Measurements from ENCODE around the gene MVD. TPM values are rescaled to one million over a fixed set of nuclear protein-coding genes. Genes with fewer than 3 reads are reported as not detected.

The MVD gene
- total and polyA plus RNA-seq, 2 of the 13 experiments (the other 11 are each of a cell fraction or from before 2014, with no cell fraction given), result 28.1 to 187 TPM

DNA sequence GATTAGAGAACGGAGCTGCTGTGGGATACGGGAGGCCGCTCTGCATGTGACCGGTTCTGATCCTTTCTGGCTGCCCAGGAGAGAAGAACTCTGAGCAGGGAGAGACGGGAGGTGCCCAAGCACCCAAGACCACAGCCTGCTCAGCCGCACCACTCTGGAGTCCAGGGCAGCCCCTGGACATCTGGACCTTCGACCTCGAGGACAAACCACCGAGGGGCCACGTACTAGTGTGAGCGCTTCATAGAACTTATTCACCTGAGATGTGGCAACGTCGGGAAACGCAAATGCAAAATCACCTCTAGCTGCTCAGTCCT lies 37.4 kb upstream of the MVD start (continued):
- TF ChIP-seq, protein P1, sequence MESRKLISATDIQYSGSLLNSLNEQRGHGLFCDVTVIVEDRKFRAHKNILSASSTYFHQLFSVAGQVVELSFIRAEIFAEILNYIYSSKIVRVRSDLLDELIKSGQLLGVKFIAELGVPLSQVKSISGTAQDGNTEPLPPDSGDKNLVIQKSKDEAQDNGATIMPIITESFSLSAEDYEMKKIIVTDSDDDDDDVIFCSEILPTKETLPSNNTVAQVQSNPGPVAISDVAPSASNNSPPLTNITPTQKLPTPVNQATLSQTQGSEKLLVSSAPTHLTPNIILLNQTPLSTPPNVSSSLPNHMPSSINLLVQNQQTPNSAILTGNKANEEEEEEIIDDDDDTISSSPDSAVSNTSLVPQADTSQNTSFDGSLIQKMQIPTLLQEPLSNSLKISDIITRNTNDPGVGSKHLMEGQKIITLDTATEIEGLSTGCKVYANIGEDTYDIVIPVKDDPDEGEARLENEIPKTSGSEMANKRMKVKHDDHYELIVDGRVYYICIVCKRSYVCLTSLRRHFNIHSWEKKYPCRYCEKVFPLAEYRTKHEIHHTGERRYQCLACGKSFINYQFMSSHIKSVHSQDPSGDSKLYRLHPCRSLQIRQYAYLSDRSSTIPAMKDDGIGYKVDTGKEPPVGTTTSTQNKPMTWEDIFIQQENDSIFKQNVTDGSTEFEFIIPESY (CRISPR knock-in tag; IDR thresholded peaks at IDR 0.05), result 0 out of 2 replicates have a peak, but pooled peaks have one; percentile 38
- TF ChIP-seq HNF4A (CRISPR knock-in tag; IDR thresholded peaks at IDR 0.05), result 0 out of 2 replicates have a peak, but pooled peaks have one; percentile 45
- TF ChIP-seq, protein P2, sequence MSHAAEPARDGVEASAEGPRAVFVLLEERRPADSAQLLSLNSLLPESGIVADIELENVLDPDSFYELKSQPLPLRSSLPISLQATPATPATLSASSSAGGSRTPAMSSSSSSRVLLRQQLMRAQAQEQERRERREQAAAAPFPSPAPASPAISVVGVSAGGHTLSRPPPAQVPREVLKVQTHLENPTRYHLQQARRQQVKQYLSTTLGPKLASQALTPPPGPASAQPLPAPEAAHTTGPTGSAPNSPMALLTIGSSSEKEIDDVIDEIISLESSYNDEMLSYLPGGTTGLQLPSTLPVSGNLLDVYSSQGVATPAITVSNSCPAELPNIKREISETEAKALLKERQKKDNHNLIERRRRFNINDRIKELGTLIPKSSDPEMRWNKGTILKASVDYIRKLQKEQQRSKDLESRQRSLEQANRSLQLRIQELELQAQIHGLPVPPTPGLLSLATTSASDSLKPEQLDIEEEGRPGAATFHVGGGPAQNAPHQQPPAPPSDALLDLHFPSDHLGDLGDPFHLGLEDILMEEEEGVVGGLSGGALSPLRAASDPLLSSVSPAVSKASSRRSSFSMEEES (CRISPR knock-in tag; IDR thresholded peaks at IDR 0.05), result no peak
- TF ChIP-seq, protein P3, sequence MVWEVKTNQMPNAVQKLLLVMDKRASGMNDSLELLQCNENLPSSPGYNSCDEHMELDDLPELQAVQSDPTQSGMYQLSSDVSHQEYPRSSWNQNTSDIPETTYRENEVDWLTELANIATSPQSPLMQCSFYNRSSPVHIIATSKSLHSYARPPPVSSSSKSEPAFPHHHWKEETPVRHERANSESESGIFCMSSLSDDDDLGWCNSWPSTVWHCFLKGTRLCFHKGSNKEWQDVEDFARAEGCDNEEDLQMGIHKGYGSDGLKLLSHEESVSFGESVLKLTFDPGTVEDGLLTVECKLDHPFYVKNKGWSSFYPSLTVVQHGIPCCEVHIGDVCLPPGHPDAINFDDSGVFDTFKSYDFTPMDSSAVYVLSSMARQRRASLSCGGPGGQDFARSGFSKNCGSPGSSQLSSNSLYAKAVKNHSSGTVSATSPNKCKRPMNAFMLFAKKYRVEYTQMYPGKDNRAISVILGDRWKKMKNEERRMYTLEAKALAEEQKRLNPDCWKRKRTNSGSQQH (CRISPR knock-in tag; IDR thresholded peaks at IDR 0.05; ENCODE audit: low read depth), result no peak
- TF ChIP-seq SOX6 (IDR thresholded peaks at IDR 0.05), result no peak
- TF ChIP-seq SOX6 (CRISPR knock-in tag; IDR thresholded peaks at IDR 0.05), result no peak
- TF ChIP-seq ZSCAN12 (CRISPR knock-in tag; IDR thresholded peaks at IDR 0.05), result no peak
- TF ChIP-seq, protein P4, sequence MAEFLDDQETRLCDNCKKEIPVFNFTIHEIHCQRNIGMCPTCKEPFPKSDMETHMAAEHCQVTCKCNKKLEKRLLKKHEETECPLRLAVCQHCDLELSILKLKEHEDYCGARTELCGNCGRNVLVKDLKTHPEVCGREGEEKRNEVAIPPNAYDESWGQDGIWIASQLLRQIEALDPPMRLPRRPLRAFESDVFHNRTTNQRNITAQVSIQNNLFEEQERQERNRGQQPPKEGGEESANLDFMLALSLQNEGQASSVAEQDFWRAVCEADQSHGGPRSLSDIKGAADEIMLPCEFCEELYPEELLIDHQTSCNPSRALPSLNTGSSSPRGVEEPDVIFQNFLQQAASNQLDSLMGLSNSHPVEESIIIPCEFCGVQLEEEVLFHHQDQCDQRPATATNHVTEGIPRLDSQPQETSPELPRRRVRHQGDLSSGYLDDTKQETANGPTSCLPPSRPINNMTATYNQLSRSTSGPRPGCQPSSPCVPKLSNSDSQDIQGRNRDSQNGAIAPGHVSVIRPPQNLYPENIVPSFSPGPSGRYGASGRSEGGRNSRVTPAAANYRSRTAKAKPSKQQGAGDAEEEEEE (CRISPR knock-in tag; IDR thresholded peaks at IDR 0.05; ENCODE audit: borderline replicate concordance), result no peak
- no peak for TF ChIP-seq SIX1 (CRISPR knock-in tag; IDR thresholded peaks at IDR 0.05; ENCODE audit: borderline replicate concordance)
- 0 out of 2 replicates have a peak, but pooled peaks have one; percentile 23 for TF ChIP-seq ZNF484 (CRISPR knock-in tag; IDR thresholded peaks at IDR 0.05; ENCODE audit: borderline replicate concordance, low read depth)
- TF ChIP-seq, protein P5, sequence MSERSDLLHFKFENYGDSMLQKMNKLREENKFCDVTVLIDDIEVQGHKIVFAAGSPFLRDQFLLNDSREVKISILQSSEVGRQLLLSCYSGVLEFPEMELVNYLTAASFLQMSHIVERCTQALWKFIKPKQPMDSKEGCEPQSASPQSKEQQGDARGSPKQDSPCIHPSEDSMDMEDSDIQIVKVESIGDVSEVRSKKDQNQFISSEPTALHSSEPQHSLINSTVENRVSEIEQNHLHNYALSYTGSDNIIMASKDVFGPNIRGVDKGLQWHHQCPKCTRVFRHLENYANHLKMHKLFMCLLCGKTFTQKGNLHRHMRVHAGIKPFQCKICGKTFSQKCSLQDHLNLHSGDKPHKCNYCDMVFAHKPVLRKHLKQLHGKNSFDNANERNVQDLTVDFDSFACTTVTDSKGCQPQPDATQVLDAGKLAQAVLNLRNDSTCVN (CRISPR knock-in tag; IDR thresholded peaks at IDR 0.05; ENCODE audit: borderline replicate concordance), result no peak
- TF ChIP-seq FOXA1 (IDR thresholded peaks at IDR 0.05), result no peak
- no peak for TF ChIP-seq FOXA1 (CRISPR knock-in tag; IDR thresholded peaks at IDR 0.05)
- TF ChIP-seq ZFP36 (IDR thresholded peaks at IDR 0.05; ENCODE audit: borderline replicate concordance, low read depth, low read length, partially characterized antibody), result no peak
- TF ChIP-seq REXO4 (CRISPR knock-in tag; IDR thresholded peaks at IDR 0.05; ENCODE audit: borderline replicate concordance), result peak; percentile 60; the same call in 1 of the 2 replicates
- TF ChIP-seq, protein P6, sequence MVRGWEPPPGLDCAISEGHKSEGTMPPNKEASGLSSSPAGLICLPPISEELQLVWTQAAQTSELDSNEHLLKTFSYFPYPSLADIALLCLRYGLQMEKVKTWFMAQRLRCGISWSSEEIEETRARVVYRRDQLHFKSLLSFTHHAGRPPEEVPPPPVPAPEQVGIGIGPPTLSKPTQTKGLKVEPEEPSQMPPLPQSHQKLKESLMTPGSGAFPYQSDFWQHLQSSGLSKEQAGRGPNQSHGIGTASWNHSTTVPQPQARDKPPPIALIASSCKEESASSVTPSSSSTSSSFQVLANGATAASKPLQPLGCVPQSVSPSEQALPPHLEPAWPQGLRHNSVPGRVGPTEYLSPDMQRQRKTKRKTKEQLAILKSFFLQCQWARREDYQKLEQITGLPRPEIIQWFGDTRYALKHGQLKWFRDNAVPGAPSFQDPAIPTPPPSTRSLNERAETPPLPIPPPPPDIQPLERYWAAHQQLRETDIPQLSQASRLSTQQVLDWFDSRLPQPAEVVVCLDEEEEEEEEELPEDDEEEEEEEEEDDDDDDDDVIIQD (CRISPR knock-in tag; IDR thresholded peaks at IDR 0.05; ENCODE audit: low read depth), result no peak
- no peak for TF ChIP-seq ZNF3 (CRISPR knock-in tag; IDR thresholded peaks at IDR 0.05)
- no peak for TF ChIP-seq SRF (IDR thresholded peaks at IDR 0.05; ENCODE audit: low read depth, low read length)
- TF ChIP-seq ZNF839 (CRISPR knock-in tag; IDR thresholded peaks at IDR 0.05; ENCODE audit: borderline replicate concordance), result no peak
- TF ChIP-seq SP1 (IDR thresholded peaks at IDR 0.05), result no peak
- TF ChIP-seq SP1 (CRISPR knock-in tag; IDR thresholded peaks at IDR 0.05), result 0 out of 2 replicates have a peak, but pooled peaks have one; percentile 14
- TF ChIP-seq FOSL2 (CRISPR knock-in tag; IDR thresholded peaks at IDR 0.05), result no peak
- TF ChIP-seq ZC3H13 (CRISPR knock-in tag; IDR thresholded peaks at IDR 0.05), result no peak
- TF ChIP-seq POLR2AphosphoS5 (IDR thresholded peaks at IDR 0.05; ENCODE audit: low read depth, low read length), result no peak

Measured in HepG2 (cell line).